GM12878 (cell line): Measurements from ENCODE around the gene KRTAP4-7. TPM values are rescaled to one million over a fixed set of nuclear protein-coding genes. Genes with fewer than 3 reads are reported as not detected.
A peak's percentile ranks its signal among the peaks of the same experiment; 100 is the strongest.

ENCODE experiments used
- ATAC-seq: fragments of 200-7000 bp; cut with Tn5 transposase; 3 replicates; pipeline ENCODE4 v1.9.1; 2020; ENCODE audit warnings: mild to moderate bottlenecking, moderate library complexity
- BruUV-seq: library from RNA; stranded (reverse); fragments of 400-500 nt; replicated peaks from 2 replicates; lab custom pipeline; 2021; lab: Mats Ljungman, UMichigan
- CTCF ChIA-PET: fragments of 300-600 bp; sonication (Branson Sonifier 250); formaldehyde crosslinking; extraction: SDS; loops from one replicate; lab custom pipeline; 2021; ENCODE audit warnings: inconsistent platforms; lab: Yijun Ruan, JAX
- POLR2A ChIA-PET: fragments of 350-600 bp; formaldehyde crosslinking; extraction: SDS; loops from one replicate; lab custom pipeline; 2021; ENCODE audit warnings: inconsistent platforms; lab: Charles Lee
- RAD21 ChIA-PET: fragments of 300-600 bp; sonication (Branson Sonifier 250); formaldehyde crosslinking; loops from one replicate; lab custom pipeline; 2023; ENCODE audit warnings: antibody characterized with exemption; ENCODE audit not compliant: unreplicated experiment; lab: Charles Lee
- SMC1A ChIA-PET: fragments of 300-600 bp; sonication (Branson Sonifier 250); formaldehyde crosslinking; loops from one replicate; lab custom pipeline; 2023; ENCODE audit not compliant: unreplicated experiment, uncharacterized antibody; lab: Charles Lee
- DNase-seq: peaks from one replicate; pipeline ENCODE4 v3.0.0-alpha.2; 2011; ENCODE audit warnings: low read depth, low spot score
- FAIRE-seq: peaks from 3 replicates; lab custom pipeline; 2011; peaks lifted over from hg19 to GRCh38; lab: Jason Lieb, UNC
- H2AFZ ChIP-seq: 2 replicates; pipeline ENCODE4 v1.6.0; 2011; ENCODE audit warnings: low read depth, low read length, control low read depth; ENCODE audit not compliant: control insufficient read depth
- H3K27ac ChIP-seq: 2 replicates; pipeline ENCODE4 v1.5.1; 2011; ENCODE audit warnings: control low read depth; ENCODE audit not compliant: control insufficient read depth, insufficient read depth
- H3K27me3 ChIP-seq, 2 experiments: replicated peaks in 1 of 2; 2 replicates each; pipeline versions ENCODE4 v1.6.0 to v1.6.1; 2011; ENCODE audit warnings: low read length in 1 of 2; ENCODE audit not compliant: control insufficient read depth in 2 of 2, insufficient read depth in 2 of 2
- H3K36me3 ChIP-seq, 2 experiments: 2 replicates each; pipeline ENCODE4 v1.5.1; 2011; ENCODE audit warnings: low read length in 1 of 2; ENCODE audit not compliant: control insufficient read depth in 2 of 2, insufficient read depth in 2 of 2
- H3K4me1 ChIP-seq: 2 replicates; pipeline ENCODE4 v1.6.1; 2011; ENCODE audit warnings: mild to moderate bottlenecking, low read length, moderate library complexity, mixed read lengths; ENCODE audit not compliant: control insufficient read depth, insufficient read depth
- H3K4me2 ChIP-seq: 2 replicates; pipeline ENCODE4 v1.6.0; 2011; ENCODE audit warnings: control low read depth; ENCODE audit not compliant: control insufficient read depth, insufficient read depth
- H3K4me3 ChIP-seq: fragments of 200-600 bp; sonication (generic); 2 replicates; pipeline ENCODE4 v1.5.1; 2016
- H3K79me2 ChIP-seq: 2 replicates; pipeline ENCODE4 v1.6.0; 2011; ENCODE audit warnings: low read length; ENCODE audit not compliant: control insufficient read depth, insufficient read depth
- H3K9ac ChIP-seq: 2 replicates; pipeline ENCODE4 v1.8.0; 2011; ENCODE audit warnings: low read length, control low read depth, mixed read lengths; ENCODE audit not compliant: control insufficient read depth, insufficient read depth
- H3K9me3 ChIP-seq: replicated peaks from 3 replicates; pipeline ENCODE4 v1.5.1; 2011; ENCODE audit warnings: mild to moderate bottlenecking, low read length; ENCODE audit not compliant: control insufficient read depth, insufficient read depth
- H4K20me1 ChIP-seq: 2 replicates; pipeline ENCODE4 v1.6.0; 2011; ENCODE audit not compliant: control insufficient read depth, insufficient read depth
- ATF3 ChIP-seq: IDR thresholded peaks from 2 replicates; pipeline ENCODE4 v1.6.1; 2011; ENCODE audit warnings: low read depth, mild to moderate bottlenecking, low read length, moderate library complexity, borderline replicate concordance; ENCODE audit errors: extremely low read depth
- BCLAF1 ChIP-seq: fragments of 450-650 bp; IDR thresholded peaks from 2 replicates; pipeline ENCODE4 v1.6.1; 2017; ENCODE audit warnings: antibody characterized with exemption, mild to moderate bottlenecking, moderate library complexity
- E4F1 ChIP-seq: fragments of 450-650 bp; IDR thresholded peaks from 2 replicates; pipeline ENCODE4 v1.6.1; 2018; ENCODE audit warnings: borderline replicate concordance, mild to moderate bottlenecking; ENCODE audit not compliant: partially characterized antibody
- ETV6 ChIP-seq, 2 experiments: fragments of 450-650 bp in 1 of 2; IDR thresholded peaks in 1 of 2; conservative IDR thresholded peaks in 1 of 2; 2 replicates each; pipeline ENCODE4 v1.6.1; 2014; ENCODE audit warnings: antibody characterized with exemption in 1 of 2, borderline replicate concordance in 1 of 2, low read depth in 1 of 2, mild to moderate bottlenecking in 1 of 2, moderate library complexity in 1 of 2
- GATAD2B ChIP-seq: fragments of 450-650 bp; conservative IDR thresholded peaks from 2 replicates; pipeline ENCODE4 v1.6.1; 2017; ENCODE audit warnings: low read depth, mild to moderate bottlenecking, moderate library complexity
- KLF5 ChIP-seq: fragments of 450-650 bp; IDR thresholded peaks from 2 replicates; pipeline ENCODE4 v1.6.1; 2014; ENCODE audit warnings: mild to moderate bottlenecking; ENCODE audit not compliant: partially characterized antibody
- MAX ChIP-seq: IDR thresholded peaks from 2 replicates; pipeline ENCODE4 v1.6.1; 2012; ENCODE audit warnings: low read depth, low read length, improper control_type of control experiment
- MTA3 ChIP-seq: IDR thresholded peaks from 2 replicates; pipeline ENCODE4 v1.6.1; 2012; ENCODE audit warnings: low read length, inconsistent platforms, borderline replicate concordance
- NR2F1 ChIP-seq: fragments of 450-650 bp; conservative IDR thresholded peaks from 2 replicates; pipeline ENCODE4 v1.6.1; 2017; ENCODE audit warnings: mild to moderate bottlenecking
- POLR2AphosphoS2 ChIP-seq: IDR thresholded peaks from 2 replicates; pipeline ENCODE4 v1.6.1; 2011; ENCODE audit warnings: low read depth, mild to moderate bottlenecking, low read length, improper control_type of control experiment, moderate library complexity
- RUNX3 ChIP-seq: IDR thresholded peaks from 2 replicates; pipeline ENCODE4 v1.6.1; 2012; ENCODE audit warnings: low read length, inconsistent platforms
- TCF12 ChIP-seq: IDR thresholded peaks from 2 replicates; pipeline ENCODE4 v1.6.1; 2011; ENCODE audit warnings: low read depth, mild to moderate bottlenecking, low read length
- WGBS: methylation state at CpG from one replicate; pipeline ENCODE4 v1.1.6; 2016; ENCODE audit warnings: low lambda C conversion rate; ENCODE audit not compliant: insufficient replicate concordance, insufficient coverage; ENCODE audit errors: missing lambda C conversion rate; 5-methylcytosine and 5-hydroxymethylcytosine counted together
- in situ Hi-C: fragments of 300-500 bp; cut with MboI; formaldehyde crosslinking; loops from 9 replicates; pipeline ENCODE4 v1.14.3; 2018; ENCODE audit warnings: mixed read lengths
- intact Hi-C: fragments of 100-400 bp; cut with micrococcal nuclease; formaldehyde crosslinking; loops from one replicate; pipeline ENCODE4 v1.14.2; 2022; ENCODE audit not compliant: unreplicated experiment
- polyA plus RNA-seq, 11 experiments: library from polyadenylated mRNA; depleted of rRNA in 4 of 11; unstranded in 6 of 11; stranded (reverse) in 5 of 11; fragments of >200 nt; fragmentation: Nextera tagmentation in 4 of 11; fragmentation: Illumina TruSeq in 1 of 11; extraction: Ambion mirVana in 4 of 11; extraction: Trizol in 1 of 11; gene quantifications; 1 replicate in 1 of 11; 2 replicates in 10 of 11; pipeline versions ENCODE4 v1.2.1 to v1.2.3, GENCODE V29; 2011 to 2016; ENCODE audit warnings: inconsistent platforms in 2 of 11, missing spikeins in 2 of 11, low read depth in 1 of 11
- total RNA-seq, 4 experiments: library from RNA; depleted of rRNA in 3 of 4; stranded (reverse); fragments of >200 nt in 3 of 4; fragmentation: Illumina TruSeq in 1 of 4; extraction: Trizol in 1 of 4; gene quantifications; 2 replicates each; pipeline versions ENCODE4 v1.2.1 to v1.2.3, GENCODE V29; 2013 to 2021

KRTAP4-7 gene
- total and polyA plus RNA-seq, 10 of the 15 experiments (the other 5 are each of a cell fraction or from before 2014, with no cell fraction given): not detected

GRCh38 chr17:41048441-41048840 lies 35.5 kb upstream of the KRTAP4-7 start (continued):
- no peak for TF ChIP-seq BCLAF1
- TF ChIP-seq E4F1: no peak
- TF ChIP-seq KLF5: no peak
- no peak for TF ChIP-seq MAX

DNA sequence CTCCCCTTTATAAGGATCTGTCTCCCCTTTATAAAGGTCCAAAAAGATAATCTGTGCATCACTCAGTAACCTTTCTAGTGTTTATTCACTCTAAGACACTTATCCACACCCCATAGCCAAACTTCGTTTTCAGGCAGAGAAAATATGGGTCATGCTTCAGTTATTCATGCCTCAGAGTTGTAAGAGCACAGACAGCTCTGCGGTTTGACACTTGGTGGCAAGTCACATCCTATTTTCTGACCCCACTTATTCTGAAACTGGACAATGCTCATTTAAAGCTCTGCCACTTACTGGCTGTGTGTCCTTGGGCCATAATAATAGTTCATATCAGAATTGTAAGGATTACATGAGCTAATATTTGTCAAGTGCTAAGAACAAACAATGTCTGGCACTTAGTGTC lies 34.8 kb upstream of the KRTAP4-7 start:
- Histone ChIP-seq H4K20me1 (no peaks in the 10 kb centered on the region), H3K9ac (no peak overlapping the region), H2AFZ (no peak overlapping the region), H3K4me1 (no peaks in the 10 kb centered on the region), H3K79me2 (no peaks in the 10 kb centered on the region), H3K36me3 (no peaks in the 10 kb centered on the region), H3K27ac (no peak overlapping the region), H3K4me2 (no peak overlapping the region), H3K9me3 (no peaks in the 10 kb centered on the region), H3K4me3 (no peak overlapping the region), H3K27me3 (no peaks in the 10 kb centered on the region; a peak in 1 of 4 replicates)
- ChIA-PET CTCF (no interaction called here), POLR2A (no interaction called here), RAD21 (no interaction called here), SMC1A (no interaction called here)
- WGBS: 2% methylated on average over 2 of the region's 2 CpGs
- peak; percentile 59 for ATAC-seq
- no peak for DNase-seq
- no TSS peak for BruUV-seq
- in situ Hi-C loops (no loop called here), intact Hi-C loops (no loop called here)
- TF ChIP-seq GATAD2B (no peak), RUNX3 (peak; percentile 44), MTA3 (no peak), POLR2AphosphoS2 (no peak), TCF12 (no peak), NR2F1 (peak; percentile 63), ATF3 (no peak), ETV6 (conservative IDR thresholded peaks at IDR 0.05 in 1 of 2, IDR thresholded peaks at IDR 0.05 in 1 of 2; ENCODE audit: borderline replicate concordance in 1 of 2, low read depth in 1 of 2) (no peak)
- peak; percentile 38 for FAIRE-seq
